ENCODE measurements around the gene TMEM125. TPM values are rescaled to one million over a fixed set of nuclear protein-coding genes. Genes with fewer than 3 reads are reported as not detected.
A peak's percentile ranks its signal among the peaks of the same experiment; 100 is the strongest.

TMEM125 gene
- total RNA-seq, 1 experiment from 2014 or later = not detected

DNA sequence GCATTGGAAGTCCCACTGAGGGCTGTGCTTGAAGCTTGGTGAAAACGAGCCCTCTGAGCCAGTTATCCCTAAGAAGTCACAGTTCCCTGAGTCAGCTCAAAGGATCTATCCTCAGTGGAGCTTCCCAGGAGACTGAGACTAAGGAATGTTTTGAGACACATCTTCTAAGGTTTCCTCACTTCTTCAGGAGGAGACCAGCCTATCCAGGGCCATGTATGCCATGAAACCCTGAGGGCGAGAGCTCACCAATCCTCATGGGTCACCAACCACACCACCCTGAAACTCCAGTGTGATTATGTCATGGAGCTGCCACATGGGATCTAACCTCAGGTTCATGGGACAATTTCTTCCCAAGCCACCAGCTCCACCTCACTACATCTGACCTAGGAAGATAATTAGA is 23.4 kb downstream of the TMEM125 start:
- peak; percentile 13 for DNase-seq (ENCODE audit: low read depth)

DNA sequence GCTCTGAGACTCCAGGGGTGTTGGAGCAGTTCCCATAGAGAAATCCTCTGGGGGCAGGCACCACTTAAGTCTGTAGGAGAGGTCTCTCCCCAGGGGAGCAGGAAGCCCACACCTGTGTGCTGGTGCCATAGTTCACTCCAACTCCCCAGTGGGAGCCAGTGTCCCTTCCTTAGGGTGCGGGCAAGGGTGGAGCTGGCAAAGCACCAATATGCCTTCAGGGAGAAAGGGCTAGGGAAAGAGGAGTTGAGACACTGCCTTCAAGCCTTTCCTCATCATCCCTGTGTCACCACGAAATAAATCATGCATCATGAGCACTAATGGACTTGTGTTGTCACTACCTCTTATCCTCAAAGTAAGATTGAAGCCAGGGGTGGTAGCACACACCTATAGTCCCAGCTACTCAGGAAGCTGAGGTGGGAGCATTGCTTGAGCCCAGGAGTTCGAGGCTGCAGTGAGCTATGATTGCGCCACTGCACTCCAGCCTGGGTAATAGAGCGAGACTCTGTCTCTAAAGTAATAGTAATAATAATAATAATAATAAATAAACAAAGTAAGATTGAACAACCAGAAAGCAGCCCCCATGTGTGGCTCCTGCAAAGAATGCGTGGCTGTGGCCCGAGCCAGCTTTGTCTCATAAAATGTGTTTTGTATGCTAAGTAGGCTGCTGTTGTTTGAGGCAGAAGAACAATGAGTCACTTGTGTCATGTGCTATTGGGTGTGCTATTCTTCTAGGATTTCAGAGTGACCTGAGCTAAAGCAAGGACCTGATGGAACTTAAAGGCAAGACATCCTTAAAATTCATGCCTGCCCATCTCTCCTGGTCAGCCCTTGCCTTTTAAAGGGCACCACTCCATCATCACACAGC is 24.3 kb downstream of the TMEM125 start:
- DNase-seq (ENCODE audit: low read depth) = peak; percentile 40

DNA sequence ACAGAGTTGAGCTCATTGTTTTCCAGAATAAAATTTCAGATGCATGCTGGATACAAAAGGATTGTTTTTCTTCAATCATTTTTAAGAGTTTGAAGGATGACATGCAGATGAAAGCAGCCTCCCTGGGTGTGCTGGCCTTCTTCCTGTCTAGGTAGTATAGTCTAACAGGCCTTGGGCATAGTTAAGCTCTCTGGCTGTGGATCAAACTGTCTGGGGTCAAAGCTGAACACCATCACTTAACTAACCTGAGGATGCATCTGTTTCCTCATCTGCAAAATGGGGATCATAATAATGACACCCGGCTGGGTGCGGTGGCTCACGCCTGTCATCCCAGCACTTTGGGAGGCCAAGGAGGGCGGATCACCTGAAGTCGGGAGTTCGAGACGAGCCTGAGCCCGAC is 25.0 kb downstream of the TMEM125 start:
- DNase-seq (ENCODE audit: low read depth) = no peak

DNA sequence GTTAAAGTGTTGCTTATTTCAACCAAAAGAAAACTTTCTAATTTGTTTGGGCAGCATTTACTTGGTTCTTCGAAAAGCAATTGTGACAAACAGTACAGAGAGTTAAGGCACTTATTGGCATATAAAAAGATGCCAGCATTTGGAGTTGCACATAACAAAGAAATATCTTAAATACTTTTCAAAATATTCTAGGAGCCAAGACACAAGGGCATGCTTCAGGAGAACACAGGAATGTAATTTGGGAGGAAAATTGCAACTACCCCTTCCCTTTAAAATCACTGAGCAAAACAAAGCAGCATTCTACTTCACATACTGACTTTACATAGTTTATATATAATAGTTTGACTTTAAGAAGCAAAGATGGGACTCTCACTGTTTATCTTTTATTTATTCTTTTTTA is 26.4 kb downstream of the TMEM125 start:
- DNase-seq (ENCODE audit: low read depth) = no peak

DNA sequence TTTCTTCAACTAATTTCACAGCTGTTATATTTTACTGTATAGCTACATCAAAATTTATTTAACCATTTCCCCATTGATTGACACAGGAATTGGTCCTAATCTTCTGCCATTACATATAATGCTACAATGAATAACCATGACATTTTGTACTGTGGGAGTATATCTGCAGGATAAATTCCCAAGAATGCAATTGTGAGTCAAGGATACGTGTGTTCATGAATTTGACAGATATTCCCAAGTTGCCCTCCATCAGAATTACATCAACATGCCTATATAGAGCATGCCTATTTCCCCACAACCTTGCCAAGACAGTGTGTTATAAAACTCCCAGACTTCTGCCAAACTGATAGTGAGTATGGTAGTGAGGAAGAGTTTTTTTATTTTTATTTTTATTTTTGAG is 28.3 kb downstream of the TMEM125 start:
- DNase-seq (ENCODE audit: low read depth) = no peak

DNA sequence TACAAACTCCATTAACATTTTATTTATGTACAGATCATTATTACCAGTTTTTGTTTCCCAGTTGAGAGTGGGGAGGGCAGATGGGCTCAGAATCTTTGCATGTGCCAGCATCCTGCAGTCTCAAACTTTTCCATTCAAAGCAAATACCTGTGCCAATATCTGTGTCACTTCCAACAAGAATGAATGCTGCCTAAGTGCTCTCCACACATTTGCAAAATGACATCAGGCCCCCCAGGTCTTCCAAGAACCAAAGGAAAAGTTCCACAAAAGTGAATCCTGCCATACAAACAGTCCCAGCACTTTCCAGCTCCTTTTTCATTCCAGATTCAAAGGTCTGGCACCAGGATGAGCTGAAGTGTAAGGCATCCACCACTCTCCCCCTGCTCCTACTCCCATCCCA is 29.3 kb downstream of the TMEM125 start:
- no peak for DNase-seq (ENCODE audit: low read depth)

DNA sequence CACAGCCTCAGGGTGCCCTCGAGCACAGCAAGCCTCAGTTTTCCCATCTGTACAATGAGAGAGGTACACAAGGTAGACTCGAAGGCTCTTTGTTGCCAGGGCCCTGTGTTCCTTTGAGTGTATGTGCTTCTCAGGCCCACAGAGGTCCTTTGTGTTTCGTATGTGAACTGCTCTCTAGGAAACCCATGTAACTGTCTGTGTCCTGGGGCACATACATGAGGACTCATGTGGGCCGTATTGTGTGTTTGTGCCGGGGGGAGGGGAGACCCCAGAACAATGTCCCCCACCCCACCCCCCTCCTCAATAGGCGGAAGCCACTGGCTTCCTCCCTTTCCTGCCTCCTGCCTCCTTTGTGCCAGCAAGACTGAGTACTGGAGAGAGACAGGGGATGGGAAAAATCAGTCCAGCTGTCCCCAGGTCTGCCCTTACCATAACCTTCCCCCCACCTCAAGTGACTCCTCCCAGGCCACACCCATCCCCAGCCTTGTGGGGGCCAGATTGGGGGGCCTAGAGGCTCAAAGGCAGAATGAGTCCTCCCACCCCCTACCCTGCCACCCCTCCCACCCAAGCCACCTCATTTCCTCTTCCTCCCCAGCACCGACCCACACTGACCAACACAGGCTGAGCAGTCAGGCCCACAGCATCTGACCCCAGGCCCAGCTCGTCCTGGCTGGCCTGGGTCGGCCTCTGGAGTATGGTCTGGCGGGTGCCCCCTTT is 30.8 kb downstream of the TMEM125 start, which contains the start of gene TIE1:
Gene TIE1, plus strand, starts transcription at position 605 of the 717 bp plus-strand sequence. Its CDS starts 90 bp downstream, at position 695.
- DNase-seq (ENCODE audit: low read depth) = no peak

DNA sequence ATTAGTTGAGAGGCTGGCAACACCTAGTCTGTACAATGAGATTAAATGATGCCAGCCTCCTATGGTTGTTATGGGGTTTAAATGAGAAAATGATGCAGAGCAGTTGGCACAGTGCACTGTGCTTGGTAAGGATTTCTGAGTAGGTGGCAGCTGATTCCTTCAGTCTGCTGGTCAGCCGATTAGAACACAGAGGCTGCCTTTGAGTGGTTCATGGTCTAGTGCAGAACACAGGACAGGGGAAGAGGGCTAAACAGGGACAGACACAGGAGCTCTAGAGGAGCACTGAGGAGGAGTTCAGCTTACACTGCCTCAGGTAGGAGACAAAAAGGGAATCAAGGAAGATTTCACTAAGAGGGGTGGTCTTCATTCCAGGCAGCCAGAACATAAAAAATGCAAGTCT is 32.4 kb downstream of the TMEM125 start:
- no peak for DNase-seq (ENCODE audit: low read depth)

DNA sequence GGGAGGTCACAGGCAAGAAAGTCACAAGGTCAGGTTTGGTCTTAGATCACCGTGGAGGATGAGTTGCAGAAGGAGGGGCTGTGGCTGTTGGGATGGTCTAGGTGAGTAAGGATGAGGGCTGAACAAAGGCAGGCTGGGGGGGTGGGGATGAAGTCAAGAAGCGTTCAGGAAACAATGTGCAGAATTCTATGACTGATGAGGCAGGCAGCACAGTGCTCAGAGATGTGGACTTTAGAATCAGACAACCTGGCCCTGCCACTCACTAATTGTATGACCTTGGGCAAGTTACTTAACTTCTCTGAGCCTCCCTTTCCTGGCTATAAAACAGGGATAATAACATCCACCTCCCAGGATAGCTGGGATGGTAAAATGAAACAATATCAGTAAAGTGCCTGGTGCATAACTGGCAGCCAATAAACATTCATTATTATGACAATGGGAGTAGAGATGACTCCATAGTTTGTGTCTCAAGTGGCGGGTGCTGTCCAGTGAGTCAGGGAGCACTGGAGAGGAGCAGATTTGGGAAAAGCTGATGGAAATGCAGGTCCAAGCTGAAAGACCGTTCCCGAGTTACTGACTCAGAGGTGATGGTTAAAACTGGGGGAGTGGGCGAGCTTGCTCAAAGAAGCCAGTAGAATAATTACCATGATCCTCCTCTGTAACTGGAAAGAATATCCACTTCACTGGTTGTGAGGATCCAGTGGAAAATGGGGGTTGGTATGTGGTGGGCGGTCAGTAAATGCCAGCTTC is 33.1 kb downstream of the TMEM125 start:
- no peak for DNase-seq (ENCODE audit: low read depth)

DNA sequence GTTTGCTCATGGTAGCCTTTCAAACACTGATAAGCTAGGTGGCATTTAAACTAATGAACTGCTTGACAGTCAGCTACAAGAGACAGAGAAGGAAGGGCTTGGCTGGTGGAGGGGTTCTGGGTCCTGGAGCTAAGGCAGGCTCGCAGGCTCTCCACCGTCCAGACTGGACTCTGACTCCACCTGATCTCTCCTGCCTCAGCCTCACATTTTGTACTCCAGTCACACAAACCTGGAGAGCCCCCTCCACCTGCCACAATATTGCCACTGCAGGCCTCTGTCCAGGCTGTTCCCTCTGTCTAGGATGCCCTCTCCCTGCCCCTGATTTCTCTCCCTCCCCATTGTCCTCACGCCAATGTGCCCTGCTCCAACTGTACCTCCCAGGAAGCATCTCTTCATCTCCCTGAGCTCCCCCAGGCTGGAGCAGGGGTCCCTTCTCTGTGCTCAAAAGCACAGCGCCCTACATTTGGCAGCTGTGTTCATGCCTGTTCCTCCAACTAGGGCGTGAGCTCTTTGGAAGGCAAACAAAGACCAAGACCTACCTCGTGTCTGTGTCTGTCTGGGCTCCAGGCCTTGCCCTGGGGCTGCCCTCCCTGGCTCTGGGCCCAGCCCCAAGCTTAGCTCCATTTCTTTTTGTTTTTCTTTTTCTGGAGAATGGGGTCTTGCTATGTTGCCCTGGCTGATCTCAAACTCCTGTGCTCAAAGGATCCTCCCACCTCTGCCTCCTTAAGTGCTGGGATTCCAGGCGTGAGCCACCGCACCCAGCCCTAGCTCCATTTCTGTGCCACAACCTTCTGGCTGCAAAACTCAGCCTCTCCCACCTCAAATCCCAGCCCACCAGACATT is 33.9 kb downstream of the TMEM125 start:
- DNase-seq (ENCODE audit: low read depth) = no peak

DNA sequence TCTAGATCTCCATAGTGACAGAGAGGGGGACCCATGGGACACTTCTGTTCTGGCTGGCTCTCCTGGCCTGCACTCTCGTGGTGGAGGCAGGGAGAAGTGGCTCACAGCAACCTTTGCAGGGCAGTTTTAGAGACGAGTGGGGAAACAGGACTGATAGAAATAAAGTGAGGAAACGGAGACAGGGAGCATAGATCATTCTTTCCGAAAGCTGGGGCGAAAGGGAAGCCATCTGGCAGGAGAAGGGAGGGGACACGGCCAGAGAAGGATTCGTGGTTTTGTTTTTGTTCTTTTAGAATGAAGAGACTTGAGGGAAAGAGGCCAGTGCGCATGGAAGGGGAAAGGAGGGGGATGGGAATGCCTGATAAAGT is 34.5 kb downstream of the TMEM125 start:
- DNase-seq (ENCODE audit: low read depth) = no peak

DNA sequence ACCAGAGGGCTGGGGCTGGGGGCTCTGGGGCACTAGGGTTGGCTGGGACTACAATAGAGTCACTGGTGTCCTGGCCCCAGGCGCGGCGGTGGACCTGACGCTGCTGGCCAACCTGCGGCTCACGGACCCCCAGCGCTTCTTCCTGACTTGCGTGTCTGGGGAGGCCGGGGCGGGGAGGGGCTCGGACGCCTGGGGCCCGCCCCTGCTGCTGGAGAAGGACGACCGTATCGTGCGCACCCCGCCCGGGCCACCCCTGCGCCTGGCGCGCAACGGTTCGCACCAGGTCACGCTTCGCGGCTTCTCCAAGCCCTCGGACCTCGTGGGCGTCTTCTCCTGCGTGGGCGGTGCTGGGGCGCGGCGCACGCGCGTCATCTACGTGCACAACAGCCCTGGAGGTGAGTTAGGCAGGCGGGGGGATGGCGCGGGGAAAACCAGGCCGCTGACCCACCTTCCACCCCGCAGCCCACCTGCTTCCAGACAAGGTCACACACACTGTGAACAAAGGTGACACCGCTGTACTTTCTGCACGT is 35.1 kb downstream of the TMEM125 start:
- no peak for DNase-seq (ENCODE audit: low read depth)

DNA sequence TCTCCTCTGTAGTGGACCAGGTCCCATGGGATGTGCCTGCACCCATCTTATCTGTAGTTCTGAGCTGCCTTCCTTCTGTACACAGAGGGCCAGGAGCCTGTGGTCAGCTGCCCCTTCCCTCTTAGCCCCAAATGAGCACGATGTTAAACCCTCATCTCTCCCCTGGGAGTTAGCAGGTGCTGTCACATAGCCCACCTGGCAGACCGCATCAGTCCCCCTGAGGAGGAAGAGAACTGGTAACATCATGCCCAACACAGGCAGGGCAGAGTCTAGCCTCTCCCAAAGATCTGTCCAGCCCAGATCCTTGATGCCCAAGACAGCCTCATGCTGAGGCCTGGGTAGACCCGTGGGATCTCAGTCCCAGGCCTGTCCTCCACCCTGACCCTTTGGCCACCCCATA is 35.7 kb downstream of the TMEM125 start:
- no peak for DNase-seq (ENCODE audit: low read depth)

DNA sequence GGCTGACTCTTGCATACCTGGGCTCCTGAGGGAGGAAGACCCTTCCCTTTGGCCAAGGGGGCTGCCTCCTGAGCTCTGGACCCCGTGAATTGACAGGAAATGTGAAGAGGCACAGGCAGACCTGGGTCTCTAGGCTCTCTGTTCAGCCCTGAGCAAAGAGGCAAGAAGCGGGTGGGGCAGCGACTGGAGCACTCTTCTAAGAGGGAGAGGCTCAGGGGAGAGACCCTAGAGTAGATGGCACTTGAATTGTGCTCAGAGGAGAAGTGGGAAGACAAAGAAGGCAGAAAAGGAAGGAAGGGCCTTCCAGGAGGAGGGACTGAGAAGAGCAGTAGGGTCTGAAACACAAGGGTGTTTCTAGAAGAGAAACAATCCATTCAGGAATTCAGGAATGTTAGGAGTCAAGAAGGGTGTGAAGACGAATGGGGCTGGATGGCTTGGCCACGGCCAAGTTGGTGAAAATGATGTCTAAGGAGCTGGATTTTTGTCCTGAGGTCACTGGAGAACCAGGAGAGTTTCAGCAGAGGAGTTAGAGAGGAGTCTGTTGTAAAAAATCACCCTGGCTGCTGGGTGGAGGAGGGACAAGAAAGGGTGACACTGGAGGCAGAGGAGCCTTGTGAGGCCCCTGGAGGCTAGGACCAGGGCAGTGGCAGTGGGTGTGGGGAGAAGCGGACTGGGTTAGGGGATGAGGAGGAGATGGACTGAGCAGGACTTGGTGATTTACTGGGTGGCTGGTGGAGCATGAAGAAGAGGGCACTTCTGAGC is 36.3 kb downstream of the TMEM125 start:
- DNase-seq (ENCODE audit: low read depth) = no peak

DNA sequence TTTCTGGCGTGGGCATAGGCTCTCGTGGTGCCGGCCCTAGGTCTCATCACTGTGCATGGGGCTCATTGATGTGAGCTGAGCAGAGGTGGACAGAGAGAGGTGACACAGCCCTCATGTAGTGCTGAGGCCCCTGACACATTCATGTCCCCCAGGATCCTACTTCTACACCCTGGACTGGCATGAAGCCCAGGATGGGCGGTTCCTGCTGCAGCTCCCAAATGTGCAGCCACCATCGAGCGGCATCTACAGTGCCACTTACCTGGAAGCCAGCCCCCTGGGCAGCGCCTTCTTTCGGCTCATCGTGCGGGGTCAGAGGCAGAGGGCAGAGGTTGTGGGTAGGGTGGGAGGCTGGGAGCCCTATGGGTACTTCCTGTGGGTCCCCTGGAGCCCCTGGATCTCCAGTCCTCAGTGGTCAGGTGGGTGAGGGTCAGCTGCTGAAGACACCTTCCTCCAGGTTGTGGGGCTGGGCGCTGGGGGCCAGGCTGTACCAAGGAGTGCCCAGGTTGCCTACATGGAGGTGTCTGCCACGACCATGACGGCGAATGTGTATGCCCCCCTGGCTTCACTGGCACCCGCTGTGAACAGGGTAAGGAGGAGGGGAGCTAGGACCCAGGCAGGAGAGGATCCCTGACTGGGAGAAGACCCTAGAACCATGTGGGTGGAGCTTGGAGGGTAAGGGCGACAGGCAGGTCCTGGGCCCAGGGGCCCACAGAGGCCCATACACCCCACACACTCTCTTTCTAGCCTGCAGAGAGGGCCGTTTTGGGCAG is 37.1 kb downstream of the TMEM125 start:
- DNase-seq (ENCODE audit: low read depth) = no peak

DNA sequence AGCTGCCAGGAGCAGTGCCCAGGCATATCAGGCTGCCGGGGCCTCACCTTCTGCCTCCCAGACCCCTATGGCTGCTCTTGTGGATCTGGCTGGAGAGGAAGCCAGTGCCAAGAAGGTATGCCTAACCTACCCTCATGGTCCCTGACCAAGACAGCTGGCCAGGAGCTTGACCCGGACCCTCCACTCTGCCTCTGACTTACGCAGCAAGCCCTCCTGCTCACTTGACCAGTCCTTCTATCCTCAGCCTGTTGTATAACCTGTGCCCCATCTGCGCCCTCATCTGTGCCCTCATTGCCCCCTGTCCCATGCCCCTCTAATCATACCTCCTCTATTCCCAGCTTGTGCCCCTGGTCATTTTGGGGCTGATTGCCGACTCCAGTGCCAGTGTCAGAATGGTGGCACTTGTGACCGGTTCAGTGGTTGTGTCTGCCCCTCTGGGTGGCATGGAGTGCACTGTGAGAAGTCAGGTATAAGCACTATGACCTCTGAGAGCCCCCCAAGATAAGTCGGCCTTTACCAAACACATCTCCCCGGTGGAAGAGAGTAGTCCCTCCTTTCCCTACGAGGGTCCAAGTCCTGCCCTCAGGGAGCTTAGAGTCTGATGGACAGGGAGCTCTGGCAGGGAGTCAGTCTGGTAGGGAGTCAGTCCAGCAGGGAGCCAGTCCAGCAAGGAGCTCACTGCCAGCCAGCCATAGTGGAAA is 37.8 kb downstream of the TMEM125 start:
- no peak for DNase-seq (ENCODE audit: low read depth)

DNA sequence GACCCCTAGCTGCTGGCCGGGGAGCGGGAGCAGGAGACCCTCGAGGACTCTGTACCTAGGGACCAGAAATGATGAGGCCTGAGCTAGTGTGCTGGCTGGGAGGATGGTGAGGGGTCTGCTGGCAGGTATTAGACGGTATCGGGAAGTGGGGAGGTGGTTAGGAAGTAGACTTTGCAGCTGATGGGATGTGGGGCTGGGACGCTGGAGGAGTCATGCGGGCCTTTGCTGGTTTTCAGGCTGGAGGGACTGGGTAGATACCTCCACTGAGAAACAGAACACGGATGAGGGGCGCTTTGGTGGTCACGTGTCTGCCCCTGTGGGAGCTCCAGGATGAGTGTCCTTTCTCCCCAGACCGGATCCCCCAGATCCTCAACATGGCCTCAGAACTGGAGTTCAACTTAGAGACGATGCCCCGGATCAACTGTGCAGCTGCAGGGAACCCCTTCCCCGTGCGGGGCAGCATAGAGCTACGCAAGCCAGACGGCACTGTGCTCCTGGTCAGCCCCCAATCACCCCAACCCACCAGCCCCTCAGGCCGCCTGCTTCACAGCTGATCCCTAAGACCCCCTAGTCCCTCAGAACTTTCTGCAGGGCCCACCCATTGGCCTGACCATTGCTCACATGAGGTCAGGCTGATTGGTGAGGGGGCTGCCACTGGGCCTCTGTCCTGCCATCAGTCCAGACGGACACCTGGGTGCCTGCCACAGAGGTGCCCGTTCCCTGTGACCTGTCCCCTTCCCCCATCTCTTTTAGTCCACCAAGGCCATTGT is 39.0 kb downstream of the TMEM125 start:
- DNase-seq (ENCODE audit: low read depth) = no peak

DNA sequence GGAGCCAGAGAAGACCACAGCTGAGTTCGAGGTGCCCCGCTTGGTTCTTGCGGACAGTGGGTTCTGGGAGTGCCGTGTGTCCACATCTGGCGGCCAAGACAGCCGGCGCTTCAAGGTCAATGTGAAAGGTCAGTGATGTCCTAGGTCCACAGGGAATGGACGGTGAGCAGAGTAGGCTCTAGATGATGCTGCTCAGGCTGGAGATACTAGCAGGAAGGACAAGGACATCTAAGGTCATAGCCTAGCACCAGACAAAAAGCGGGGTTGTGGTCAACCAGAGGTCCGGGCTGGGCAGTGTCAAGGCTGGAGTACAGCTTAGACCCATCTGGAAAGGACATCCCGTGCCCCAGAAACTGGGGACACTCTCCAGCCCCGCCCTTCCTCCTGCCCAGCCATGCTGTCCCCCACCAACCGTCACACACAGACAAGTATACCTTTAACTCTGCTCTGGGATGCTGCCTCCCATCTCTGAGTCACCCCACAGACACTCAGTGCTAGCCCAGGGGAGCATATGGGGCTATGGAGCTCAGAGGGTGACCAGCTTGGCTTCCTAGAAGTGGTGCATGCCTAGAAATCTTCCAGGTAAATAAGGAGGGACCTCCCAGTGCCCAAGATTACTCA is 39.7 kb downstream of the TMEM125 start:
- DNase-seq (ENCODE audit: low read depth) = no peak

All from RPMI7951 (cell line).